Breast epithelium (tissue), 4 donors: ENCODE data around the gene PON2. TPM values are rescaled to one million over a fixed set of nuclear protein-coding genes. Genes with fewer than 3 reads are reported as not detected.

Experiments
- DNase-seq, 2 donors: peaks; one replicate each; pipeline ENCODE4 v3.0.0-alpha.2; 2019; ENCODE audit warnings: low spot score in 2 of 2
- H3K27ac ChIP-seq, 2 donors: fragments of 200-600 bp; sonication (generic) in 1 of 2; one replicate each; pipeline ENCODE4 v1.5.1; 2016 to 2019; ENCODE audit warnings: mild to moderate bottlenecking in 1 of 2
- H3K27me3 ChIP-seq, 2 donors: fragments of 200-600 bp; sonication (generic) in 1 of 2; one replicate each; pipeline versions ENCODE4 v1.5.1 to v1.6.0; 2017 to 2019; ENCODE audit warnings: control low read depth in 1 of 2, mild to moderate bottlenecking in 1 of 2
- H3K36me3 ChIP-seq: fragments of 200-600 bp; one replicate; pipeline ENCODE4 v1.5.1; 2019
- H3K4me1 ChIP-seq, 2 donors: fragments of 200-600 bp; sonication (generic); one replicate each; pipeline ENCODE4 v1.5.1; 2016 to 2019; ENCODE audit warnings: control low read depth in 1 of 2
- H3K4me3 ChIP-seq, 3 donors: fragments of 200-600 bp; sonication (generic); 1 replicate in 2 of 3; 2 replicates in 1 of 3; pipeline ENCODE4 v1.5.1; 2016 to 2019; ENCODE audit warnings: mild to moderate bottlenecking in 3 of 3, moderate library complexity in 2 of 3
- H3K9me3 ChIP-seq, 2 donors: fragments of 200-600 bp; sonication (generic) in 1 of 2; one replicate each; pipeline ENCODE4 v1.5.1; 2016 to 2019; ENCODE audit warnings: control low read depth in 1 of 2
- CTCF ChIP-seq, 3 donors: fragments of 450-650 bp; IDR thresholded peaks; one replicate each; pipeline ENCODE4 v1.5.1; 2016 to 2017; ENCODE audit warnings: antibody characterized with exemption in 3 of 3, mild to moderate bottlenecking in 3 of 3, moderate library complexity in 3 of 3
- POLR2A ChIP-seq: fragments of 450-650 bp; IDR thresholded peaks from one replicate; pipeline ENCODE4 v1.6.1; 2016; ENCODE audit warnings: antibody characterized with exemption, mild to moderate bottlenecking, moderate library complexity
- POLR2AphosphoS5 ChIP-seq, 3 donors: sonication (generic); formaldehyde crosslinking; IDR thresholded peaks; one replicate each; pipeline ENCODE4 v1.6.1; 2017; ENCODE audit warnings: antibody characterized with exemption in 3 of 3
- intact Hi-C: fragments of 100-400 bp; cut with DNase I; formaldehyde crosslinking; loops from one replicate; pipeline ENCODE4 v1.15.1; 2023; ENCODE audit warnings: low total_unique reads
- total RNA-seq, 3 donors: library from RNA; depleted of rRNA; stranded (reverse); fragments of >200 nt; gene quantifications; one replicate each; pipeline ENCODE4 v1.1.0, GENCODE V29; 2016

PON2 gene
- total RNA-seq, 3 donors from 2014 or later, result 119 to 168 (median 165) TPM

GRCh38 chr7:95421000-95421846 is 13.6 kb downstream of the PON2 start:
- no peaks in the 10 kb centered on the region for H3K4me1 ChIP-seq
- no peaks in the 10 kb centered on the region for H3K9me3 ChIP-seq
- no peak overlapping the region for H3K4me3 ChIP-seq
- no peak for TF ChIP-seq CTCF (IDR thresholded peaks at IDR 0.05)
- TF ChIP-seq POLR2A, result no peak
- no peaks in the 10 kb centered on the region for H3K36me3 ChIP-seq
- intact Hi-C loops, result no loop called here
- peak overlapping the region in 1 of 2 donors; percentile 40 for H3K27ac ChIP-seq
- DNase-seq, result no peak
- H3K27me3 ChIP-seq, result no peaks in the 10 kb centered on the region

- Histone ChIP-seq H3K4me1 (no peaks in the 10 kb centered on the region), H3K27ac (no peak overlapping the region), H3K9me3 (no peaks in the 10 kb centered on the region), H3K27me3 (no peaks in the 10 kb centered on the region), H3K4me3 (no peak overlapping the region), H3K36me3 (no peaks in the 10 kb centered on the region)
- intact Hi-C loops, result no loop called here
- DNase-seq, result no peak
- TF ChIP-seq POLR2A (no peak), CTCF (IDR thresholded peaks at IDR 0.05) (no peak), POLR2AphosphoS5 (IDR thresholded peaks at IDR 0.05) (no peak)
Observed at GRCh38 chr7:95412075-95412474, 22.8 kb downstream of the PON2 start.

GRCh38 chr7:95411666-95412065 is 23.2 kb downstream of the PON2 start:
- no peaks in the 10 kb centered on the region for H3K36me3 ChIP-seq
- no peaks in the 10 kb centered on the region for H3K4me1 ChIP-seq
- no peak overlapping the region for H3K4me3 ChIP-seq
- no peak for DNase-seq
- no peak for TF ChIP-seq POLR2A
- no peak for TF ChIP-seq CTCF (IDR thresholded peaks at IDR 0.05)
- TF ChIP-seq POLR2AphosphoS5 (IDR thresholded peaks at IDR 0.05), result no peak
- intact Hi-C loops, result no loop called here
- H3K27ac ChIP-seq, result no peak overlapping the region
- no peaks in the 10 kb centered on the region for H3K9me3 ChIP-seq
- H3K27me3 ChIP-seq, result no peaks in the 10 kb centered on the region

- no peaks in the 10 kb centered on the region for H3K4me1 ChIP-seq
- H3K27me3 ChIP-seq, result no peaks in the 10 kb centered on the region
- H3K4me3 ChIP-seq, result no peak overlapping the region
- H3K9me3 ChIP-seq, result no peaks in the 10 kb centered on the region
- intact Hi-C loops, result no loop called here
- no peak for DNase-seq
- no peak overlapping the region for H3K27ac ChIP-seq
- no peaks in the 10 kb centered on the region for H3K36me3 ChIP-seq
- no peak for TF ChIP-seq POLR2AphosphoS5 (IDR thresholded peaks at IDR 0.05)
- no peak for TF ChIP-seq POLR2A
- TF ChIP-seq CTCF (IDR thresholded peaks at IDR 0.05), result no peak
Observed at GRCh38 chr7:95411036-95411435, 23.8 kb downstream of the PON2 start.

DNA sequence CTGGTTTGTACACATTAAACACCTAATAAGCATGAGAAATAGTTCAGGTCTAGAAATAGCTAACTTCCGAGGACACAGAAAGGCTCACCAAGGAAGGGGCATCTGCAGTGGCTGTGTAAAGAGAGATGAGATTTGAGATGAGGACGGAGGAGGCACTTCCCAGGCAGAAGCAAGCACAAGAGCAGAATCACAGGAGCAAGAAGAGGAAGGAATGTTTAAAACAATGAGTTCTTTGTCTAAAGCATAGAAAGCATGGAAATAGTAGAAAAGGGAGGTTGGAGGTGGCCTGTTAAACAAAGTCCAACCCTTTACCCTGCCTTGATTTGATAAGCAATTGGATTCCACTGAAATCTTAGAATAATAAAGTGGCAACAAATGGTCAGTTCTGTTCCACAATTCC is 27.1 kb downstream of the PON2 start:
- Histone ChIP-seq H3K27ac (no peak overlapping the region), H3K4me3 (no peak overlapping the region), H3K4me1 (no peaks in the 10 kb centered on the region), H3K27me3 (no peaks in the 10 kb centered on the region), H3K36me3 (no peaks in the 10 kb centered on the region), H3K9me3 (no peaks in the 10 kb centered on the region)
- no peak for DNase-seq
- intact Hi-C loops, result no loop called here
- TF ChIP-seq POLR2A, result no peak
- TF ChIP-seq CTCF (IDR thresholded peaks at IDR 0.05), result no peak
- TF ChIP-seq POLR2AphosphoS5 (IDR thresholded peaks at IDR 0.05), result no peak
